Right lobe of liver (tissue), 6 donors: ENCODE results near the gene STMN3. TPM values are rescaled to one million over a fixed set of nuclear protein-coding genes. Genes with fewer than 3 reads are reported as not detected.

Experiments used
- ATAC-seq, 4 donors: fragments of 200-7000 bp; cut with Tn5 transposase; one replicate each; pipeline ENCODE4 v1.9.1; 2020; ENCODE audit warnings: mild to moderate bottlenecking in 4 of 4, moderate library complexity in 4 of 4
- DNase-seq, 3 donors: peaks; one replicate each; pipeline ENCODE4 v3.0.0-alpha.2; 2020
- H3K27ac ChIP-seq, 3 donors: fragments of 200-600 bp; one replicate each; pipeline ENCODE4 v1.8.0; 2022
- H3K27me3 ChIP-seq, 2 donors: fragments of 200-600 bp; one replicate each; pipeline ENCODE4 v1.8.0; 2022
- H3K36me3 ChIP-seq, 4 donors: fragments of 200-600 bp; sonication (generic) in 1 of 4; one replicate each; pipeline versions ENCODE4 v1.5.1 to v1.8.0; 2017 to 2022; ENCODE audit warnings: control low read depth in 1 of 4
- H3K4me1 ChIP-seq, 4 donors: fragments of 200-600 bp; sonication (generic) in 1 of 4; one replicate each; pipeline versions ENCODE4 v1.5.1 to v1.8.0; 2017 to 2022; ENCODE audit warnings: control low read depth in 1 of 4
- H3K4me3 ChIP-seq, 3 donors: fragments of 200-600 bp; one replicate each; pipeline ENCODE4 v1.8.0; 2022
- H3K9me3 ChIP-seq, 4 donors: fragments of 200-600 bp; sonication (generic) in 1 of 4; one replicate each; pipeline versions ENCODE4 v1.5.1 to v1.8.0; 2017 to 2022; ENCODE audit warnings: control low read depth in 1 of 4
- POLR2A ChIP-seq: fragments of 450-650 bp; IDR thresholded peaks from one replicate; pipeline ENCODE4 v1.6.1; 2017; ENCODE audit warnings: antibody characterized with exemption, mild to moderate bottlenecking
- WGBS: methylation state at CpG from one replicate; pipeline ENCODE4 v1.1.6; 2018; ENCODE audit warnings: low coverage, low lambda C conversion rate; ENCODE audit not compliant: insufficient coverage; ENCODE audit errors: missing lambda C conversion rate; 5-methylcytosine and 5-hydroxymethylcytosine counted together
- intact Hi-C, 2 donors: fragments of 100-400 bp; cut with DNase I; formaldehyde crosslinking; loops; one replicate each; pipeline versions ENCODE4 v1.11.2 to v1.14.1; 2022
- total RNA-seq, 6 experiments: library from RNA; depleted of rRNA in 2 of 6; stranded (reverse); fragments of >200 nt in 2 of 6; fragmentation: NEBNext Ultra II Directional in 3 of 6; extraction: Animal tissue kit (Norgen Biotek cat#: 25700) in 3 of 6; gene quantifications; one replicate each; pipeline versions ENCODE4 v1.1.0 to v1.2.4, GENCODE V29; 2016 to 2023
- TF ChIP-seq, protein P1 (sequence below), 4 donors: fragments of 200-600 bp in 3 of 4; fragments of 450-650 bp in 1 of 4; IDR thresholded peaks; one replicate each; pipeline versions ENCODE4 v1.5.1 to v1.8.0; 2016 to 2022; ENCODE audit warnings: antibody characterized with exemption in 4 of 4, mild to moderate bottlenecking in 2 of 4
- donor health status: DM: no; HTN: yes; CAD: no.
- donor health status: DM: no; HTN: no; CAD: no.
- donor health status: DM: no; HTN: no; CAD: no.
- donor health status: DM: no; HTN: yes; CAD: no.
- donor health status: DM: no; HTN: yes; CAD: no.

STMN3 gene
- total RNA-seq, 6 experiments from 2014 or later = 0.43 to 1.6 (median 0.77) TPM

DNA sequence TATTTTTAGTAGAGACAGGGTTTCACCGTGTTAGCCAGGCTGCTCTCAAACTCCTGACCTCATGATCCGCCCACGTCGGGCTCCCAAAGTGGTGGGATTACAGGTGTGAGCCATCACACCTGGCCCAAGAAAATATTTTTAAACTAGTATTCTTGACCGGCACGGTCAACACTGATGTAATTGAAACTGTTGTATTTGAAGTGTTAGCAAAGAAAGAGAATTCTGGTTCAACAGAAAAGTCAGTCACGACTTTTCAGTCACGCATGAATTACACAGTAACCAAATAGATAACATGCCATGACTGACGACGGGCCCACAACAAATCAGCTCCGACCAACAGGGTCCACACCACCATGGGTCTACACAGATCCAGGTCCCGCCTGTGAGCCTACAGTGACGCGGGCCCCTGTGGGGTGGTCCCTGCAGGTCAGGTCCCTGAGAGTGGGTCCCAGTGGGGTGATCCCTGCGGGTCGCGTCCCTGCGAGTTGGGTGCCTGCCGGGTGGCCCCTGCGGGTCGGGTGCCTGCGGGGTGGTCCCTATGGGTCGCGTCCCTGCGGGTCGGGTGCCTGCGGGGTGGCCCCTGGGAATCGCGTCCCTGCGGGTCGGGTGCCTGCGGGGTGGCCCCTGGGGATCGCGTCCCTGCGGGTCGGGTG is 27.3 kb downstream of the STMN3 start:
- WGBS = 25% methylated on average over 15 of the region's 36 CpGs
- no peaks in the 10 kb centered on the region for H3K36me3 ChIP-seq
- intact Hi-C loops = no loop called here
- peak in 2 of 3 donors; percentile 40 to 63 for DNase-seq
- TF ChIP-seq, protein P1, sequence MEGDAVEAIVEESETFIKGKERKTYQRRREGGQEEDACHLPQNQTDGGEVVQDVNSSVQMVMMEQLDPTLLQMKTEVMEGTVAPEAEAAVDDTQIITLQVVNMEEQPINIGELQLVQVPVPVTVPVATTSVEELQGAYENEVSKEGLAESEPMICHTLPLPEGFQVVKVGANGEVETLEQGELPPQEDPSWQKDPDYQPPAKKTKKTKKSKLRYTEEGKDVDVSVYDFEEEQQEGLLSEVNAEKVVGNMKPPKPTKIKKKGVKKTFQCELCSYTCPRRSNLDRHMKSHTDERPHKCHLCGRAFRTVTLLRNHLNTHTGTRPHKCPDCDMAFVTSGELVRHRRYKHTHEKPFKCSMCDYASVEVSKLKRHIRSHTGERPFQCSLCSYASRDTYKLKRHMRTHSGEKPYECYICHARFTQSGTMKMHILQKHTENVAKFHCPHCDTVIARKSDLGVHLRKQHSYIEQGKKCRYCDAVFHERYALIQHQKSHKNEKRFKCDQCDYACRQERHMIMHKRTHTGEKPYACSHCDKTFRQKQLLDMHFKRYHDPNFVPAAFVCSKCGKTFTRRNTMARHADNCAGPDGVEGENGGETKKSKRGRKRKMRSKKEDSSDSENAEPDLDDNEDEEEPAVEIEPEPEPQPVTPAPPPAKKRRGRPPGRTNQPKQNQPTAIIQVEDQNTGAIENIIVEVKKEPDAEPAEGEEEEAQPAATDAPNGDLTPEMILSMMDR (IDR thresholded peaks at IDR 0.05) = no peak
- TF ChIP-seq POLR2A = no peak
- H3K27me3 ChIP-seq = no peaks in the 10 kb centered on the region
- peak overlapping the region; percentile 74 to 98 (median 80) for H3K4me3 ChIP-seq
- H3K27ac ChIP-seq = peak overlapping the region; percentile 75 to 93 (median 90)
- no peak for ATAC-seq
- H3K4me1 ChIP-seq = peaks cover 0 to 11% (median 0%) of the 10 kb centered on the region in 4 donors
- no peaks in the 10 kb centered on the region for H3K9me3 ChIP-seq

DNA sequence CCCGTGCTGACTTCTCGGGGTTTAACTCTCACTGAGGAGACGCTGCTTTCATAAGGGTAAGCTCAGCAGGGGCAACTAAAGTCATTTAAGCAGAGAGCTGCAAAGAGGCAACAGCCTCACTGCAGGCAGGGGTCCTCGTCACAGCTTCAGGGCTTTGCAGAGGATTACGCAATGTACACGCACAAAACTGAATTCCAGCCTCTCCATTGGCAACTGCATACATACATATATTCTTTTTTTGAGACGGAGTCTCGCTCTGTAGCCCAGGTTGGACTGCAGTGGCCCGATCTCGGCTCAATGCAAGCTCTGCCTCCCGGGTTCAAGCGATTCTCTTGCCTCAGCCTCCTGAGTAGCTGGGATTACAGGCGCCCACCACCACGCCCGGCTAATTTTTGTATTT is 28.7 kb downstream of the STMN3 start:
- DNase-seq (peak in 2 of 3 donors; percentile 5 to 15), ATAC-seq (no peak)
- no peak overlapping the region for H3K27ac ChIP-seq
- no peaks in the 10 kb centered on the region for H3K27me3 ChIP-seq
- no peak for TF ChIP-seq POLR2A
- TF ChIP-seq, protein P1 (IDR thresholded peaks at IDR 0.05) = no peak
- H3K4me1 ChIP-seq = peaks cover 0 to 11% (median 0%) of the 10 kb centered on the region in 4 donors
- WGBS = 79% methylated on average over 12 of the region's 15 CpGs
- H3K4me3 ChIP-seq = no peak overlapping the region
- H3K9me3 ChIP-seq = no peaks in the 10 kb centered on the region
- intact Hi-C loops = no loop called here
- no peaks in the 10 kb centered on the region for H3K36me3 ChIP-seq

DNA sequence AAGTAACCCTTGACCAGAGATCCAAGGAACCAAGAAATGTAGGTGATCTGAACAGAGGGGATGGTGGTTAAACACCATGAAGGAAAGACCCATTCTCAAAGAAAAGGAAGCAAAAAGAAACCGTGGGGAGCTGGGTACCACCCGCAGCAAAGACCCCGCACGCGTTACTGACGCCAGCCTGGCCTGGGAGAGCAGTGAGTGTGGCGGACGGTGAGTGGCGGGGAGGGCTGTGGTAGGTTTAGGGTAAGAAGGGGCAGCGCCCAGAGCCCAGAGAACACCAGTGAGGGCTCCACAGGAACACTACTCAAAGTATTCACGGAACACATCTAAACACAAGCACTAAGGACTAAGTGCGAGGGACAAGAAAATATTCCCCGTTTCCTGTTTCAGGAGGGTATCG is 30.5 kb downstream of the STMN3 start:
- H3K27me3 ChIP-seq = no peaks in the 10 kb centered on the region
- no peaks in the 10 kb centered on the region for H3K4me1 ChIP-seq
- H3K9me3 ChIP-seq = no peaks in the 10 kb centered on the region
- H3K36me3 ChIP-seq = peaks cover 0 to 10% (median 0%) of the 10 kb centered on the region in 4 donors
- ATAC-seq (no peak), DNase-seq (peak in 1 of 3 donors; percentile 14)
- WGBS = 96% methylated on average over 13 of the region's 14 CpGs
- H3K4me3 ChIP-seq = no peak overlapping the region
- no peak for TF ChIP-seq POLR2A
- TF ChIP-seq, protein P1 (IDR thresholded peaks at IDR 0.05) = no peak
- intact Hi-C loops = no loop called here
- no peak overlapping the region for H3K27ac ChIP-seq

DNA sequence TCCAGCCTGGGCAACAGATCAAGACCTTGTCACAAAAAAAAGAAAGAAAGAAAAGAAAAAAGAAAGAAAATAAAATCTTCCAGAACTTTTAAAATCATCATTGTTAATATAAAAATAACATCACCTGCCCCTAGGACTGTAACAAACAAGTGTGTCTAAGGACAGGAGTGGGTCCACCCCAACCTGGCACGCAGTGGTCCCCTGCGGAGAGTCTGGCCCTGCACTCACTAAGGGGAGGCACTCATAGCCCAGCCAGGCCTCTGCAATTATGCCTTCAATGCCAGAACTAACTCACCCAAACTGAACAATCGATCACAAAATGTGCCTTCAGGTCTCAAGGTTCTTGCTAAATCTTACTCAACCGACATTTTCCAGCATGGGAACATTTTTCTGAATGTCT is 31.1 kb downstream of the STMN3 start:
- no peaks in the 10 kb centered on the region for H3K27me3 ChIP-seq
- TF ChIP-seq, protein P1 (IDR thresholded peaks at IDR 0.05) = no peak
- no peak for TF ChIP-seq POLR2A
- DNase-seq = peak in 1 of 3 donors; percentile 4
- H3K9me3 ChIP-seq = no peaks in the 10 kb centered on the region
- no peak for ATAC-seq
- H3K27ac ChIP-seq = no peak overlapping the region
- peaks cover 0 to 11% (median 0%) of the 10 kb centered on the region in 4 donors for H3K36me3 ChIP-seq
- intact Hi-C loops = no loop called here
- H3K4me3 ChIP-seq = no peak overlapping the region
- WGBS = 70% methylated on average over 1 of the region's 4 CpGs
- H3K4me1 ChIP-seq = no peaks in the 10 kb centered on the region
